Measurements from ENCODE around the gene LLGL2.

The LLGL2 gene

DNA sequence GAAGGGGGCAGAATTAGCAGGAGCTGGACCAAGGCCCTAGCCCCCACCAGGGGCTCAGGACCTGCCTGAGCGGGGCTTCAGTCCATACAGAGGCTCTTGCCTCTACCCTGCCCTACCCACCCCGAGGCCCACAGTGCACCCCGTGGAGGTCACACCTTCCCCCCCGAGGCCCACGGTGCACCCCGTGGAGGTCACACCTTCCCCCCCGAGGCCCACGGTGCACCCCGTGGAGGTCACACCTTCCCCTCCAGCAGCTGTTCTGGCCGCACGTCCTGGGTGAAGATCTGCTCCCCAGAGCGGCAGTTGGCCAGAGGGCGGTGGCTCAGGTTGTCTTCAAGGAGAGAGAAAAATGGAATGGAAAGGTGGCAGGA lies 21.5 kb upstream of the LLGL2 start:
- Histone ChIP-seq H3K4me1 (ENCODE audit: insufficient read depth, poor library complexity, severe bottlenecking) (peaks cover under 1% of the 10 kb centered on the region), H3K27me3 (ENCODE audit: insufficient read depth, poor library complexity, severe bottlenecking) (no peaks in the 10 kb centered on the region), H3K27ac (ENCODE audit: poor library complexity, severe bottlenecking) (no peak overlapping the region), H3K4me3 (ENCODE audit: severe bottlenecking) (no peak overlapping the region), H3K36me3 (ENCODE audit: low read depth) (peaks cover 34% of the 10 kb centered on the region), H3K9me3 (ENCODE audit: severe bottlenecking) (no peaks in the 10 kb centered on the region)
- TF ChIP-seq, protein P1, sequence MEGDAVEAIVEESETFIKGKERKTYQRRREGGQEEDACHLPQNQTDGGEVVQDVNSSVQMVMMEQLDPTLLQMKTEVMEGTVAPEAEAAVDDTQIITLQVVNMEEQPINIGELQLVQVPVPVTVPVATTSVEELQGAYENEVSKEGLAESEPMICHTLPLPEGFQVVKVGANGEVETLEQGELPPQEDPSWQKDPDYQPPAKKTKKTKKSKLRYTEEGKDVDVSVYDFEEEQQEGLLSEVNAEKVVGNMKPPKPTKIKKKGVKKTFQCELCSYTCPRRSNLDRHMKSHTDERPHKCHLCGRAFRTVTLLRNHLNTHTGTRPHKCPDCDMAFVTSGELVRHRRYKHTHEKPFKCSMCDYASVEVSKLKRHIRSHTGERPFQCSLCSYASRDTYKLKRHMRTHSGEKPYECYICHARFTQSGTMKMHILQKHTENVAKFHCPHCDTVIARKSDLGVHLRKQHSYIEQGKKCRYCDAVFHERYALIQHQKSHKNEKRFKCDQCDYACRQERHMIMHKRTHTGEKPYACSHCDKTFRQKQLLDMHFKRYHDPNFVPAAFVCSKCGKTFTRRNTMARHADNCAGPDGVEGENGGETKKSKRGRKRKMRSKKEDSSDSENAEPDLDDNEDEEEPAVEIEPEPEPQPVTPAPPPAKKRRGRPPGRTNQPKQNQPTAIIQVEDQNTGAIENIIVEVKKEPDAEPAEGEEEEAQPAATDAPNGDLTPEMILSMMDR (IDR thresholded peaks at IDR 0.05; ENCODE audit: poor library complexity, severe bottlenecking), result no peak
- ATAC-seq (ENCODE audit: low read depth), result no peak
- no peak for DNase-seq (ENCODE audit: low spot score)

DNA sequence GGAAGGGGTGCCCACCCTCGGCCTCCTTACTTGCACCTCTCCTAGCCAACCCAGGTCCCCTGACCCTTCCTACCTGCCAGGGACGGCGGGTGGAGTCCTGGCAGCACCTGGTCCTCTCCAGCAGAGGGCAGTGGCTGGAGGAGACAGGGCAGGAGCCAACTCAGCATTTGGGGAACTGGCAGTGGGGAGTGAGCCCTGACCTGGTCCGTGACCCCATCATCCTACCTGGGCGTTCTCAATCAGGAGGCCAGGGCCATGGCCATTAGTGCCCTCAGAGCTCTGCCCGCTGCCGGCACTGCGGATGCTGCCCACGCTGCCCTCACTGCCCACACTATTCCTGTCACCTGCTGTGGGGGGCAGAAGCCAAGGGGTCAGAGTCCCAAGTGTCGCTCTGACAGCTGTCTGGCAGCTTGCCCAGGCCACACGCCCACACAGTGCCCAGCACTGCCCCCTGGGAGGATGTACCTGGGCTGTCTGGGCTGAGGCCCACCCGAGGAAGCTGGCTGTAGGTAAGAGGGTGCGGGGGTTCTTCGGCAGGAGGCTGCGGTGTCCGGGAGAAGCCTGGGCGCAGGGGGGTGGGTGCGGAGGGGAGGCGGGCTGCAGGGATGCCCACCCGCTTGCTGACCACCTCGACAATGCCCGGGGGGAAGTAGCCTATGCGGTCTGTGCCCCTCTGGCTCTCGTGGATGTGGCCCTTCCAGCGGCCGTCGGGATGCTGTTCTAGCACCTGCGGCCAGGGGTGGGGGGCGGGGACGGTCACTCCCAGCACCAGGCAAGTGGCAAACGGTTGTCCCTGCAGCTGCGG lies 20.9 kb upstream of the LLGL2 start:
- ATAC-seq (ENCODE audit: low read depth), result peak; percentile 44; the same call in 2 of the 3 replicates
- TF ChIP-seq, protein P1 (IDR thresholded peaks at IDR 0.05; ENCODE audit: poor library complexity, severe bottlenecking), result peak; percentile 60
- DNase-seq (ENCODE audit: low spot score), result no peak

DNA sequence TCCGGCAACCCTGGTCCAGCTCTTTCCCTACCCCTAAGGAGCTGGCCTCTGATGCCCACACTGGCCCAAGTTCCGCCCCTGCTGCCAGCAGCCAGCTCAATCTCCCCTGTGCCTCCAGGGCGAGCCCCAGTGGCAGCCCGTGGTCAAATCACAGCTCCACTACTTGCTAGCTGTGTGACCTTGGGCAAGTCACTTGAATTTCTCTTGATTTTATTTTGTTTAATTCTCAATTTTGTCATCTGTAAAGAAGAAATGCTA lies 20.4 kb upstream of the LLGL2 start:
- Histone ChIP-seq H3K4me3 (ENCODE audit: severe bottlenecking) (no peak overlapping the region), H3K27ac (ENCODE audit: poor library complexity, severe bottlenecking) (no peak overlapping the region), H3K9me3 (ENCODE audit: severe bottlenecking) (no peaks in the 10 kb centered on the region), H3K4me1 (ENCODE audit: insufficient read depth, poor library complexity, severe bottlenecking) (peaks cover 3% of the 10 kb centered on the region), H3K27me3 (ENCODE audit: insufficient read depth, poor library complexity, severe bottlenecking) (no peaks in the 10 kb centered on the region), H3K36me3 (ENCODE audit: low read depth) (peaks cover 35% of the 10 kb centered on the region)
- ATAC-seq (ENCODE audit: low read depth), result no peak
- TF ChIP-seq, protein P1 (IDR thresholded peaks at IDR 0.05; ENCODE audit: poor library complexity, severe bottlenecking), result no peak
- DNase-seq (ENCODE audit: low spot score), result no peak

More for the DNA sequence above, 20.9 kb upstream of the LLGL2 start:
- peaks cover 3% of the 10 kb centered on the region for H3K4me1 ChIP-seq (ENCODE audit: insufficient read depth, poor library complexity, severe bottlenecking)
- no peaks in the 10 kb centered on the region for H3K9me3 ChIP-seq (ENCODE audit: severe bottlenecking)
- no peaks in the 10 kb centered on the region for H3K27me3 ChIP-seq (ENCODE audit: insufficient read depth, poor library complexity, severe bottlenecking)
- no peak overlapping the region for H3K27ac ChIP-seq (ENCODE audit: poor library complexity, severe bottlenecking)
- peaks cover 34% of the 10 kb centered on the region for H3K36me3 ChIP-seq (ENCODE audit: low read depth)
- no peak overlapping the region for H3K4me3 ChIP-seq (ENCODE audit: severe bottlenecking)

DNA sequence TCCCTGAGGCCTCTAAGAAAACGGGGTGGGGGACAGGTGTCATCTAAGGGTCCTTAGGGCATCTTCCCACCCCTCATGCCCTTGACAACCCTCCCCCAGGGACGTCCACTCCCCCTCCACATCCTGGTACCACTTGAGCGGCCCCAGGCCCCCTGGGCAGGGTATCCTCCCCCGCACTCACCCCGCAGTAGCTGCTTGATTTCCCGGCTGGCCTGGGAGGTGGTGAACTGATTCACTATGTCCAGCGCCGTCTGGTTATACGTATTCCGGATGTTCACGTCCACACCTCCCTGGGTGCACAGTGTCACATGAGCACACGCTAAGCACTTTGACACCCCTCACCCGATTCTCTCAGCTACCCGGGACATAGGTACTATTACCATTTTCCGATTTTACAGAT lies 19.9 kb upstream of the LLGL2 start:
- H3K27me3 ChIP-seq (ENCODE audit: insufficient read depth, poor library complexity, severe bottlenecking), result no peaks in the 10 kb centered on the region
- no peak overlapping the region for H3K27ac ChIP-seq (ENCODE audit: poor library complexity, severe bottlenecking)
- DNase-seq (ENCODE audit: low spot score) (no peak), ATAC-seq (ENCODE audit: low read depth) (no peak)
- H3K9me3 ChIP-seq (ENCODE audit: severe bottlenecking), result no peaks in the 10 kb centered on the region
- TF ChIP-seq, protein P1 (IDR thresholded peaks at IDR 0.05; ENCODE audit: poor library complexity, severe bottlenecking), result no peak
- H3K4me3 ChIP-seq (ENCODE audit: severe bottlenecking), result no peak overlapping the region
- peaks cover 35% of the 10 kb centered on the region for H3K36me3 ChIP-seq (ENCODE audit: low read depth)
- peaks cover 3% of the 10 kb centered on the region for H3K4me1 ChIP-seq (ENCODE audit: insufficient read depth, poor library complexity, severe bottlenecking)

DNA sequence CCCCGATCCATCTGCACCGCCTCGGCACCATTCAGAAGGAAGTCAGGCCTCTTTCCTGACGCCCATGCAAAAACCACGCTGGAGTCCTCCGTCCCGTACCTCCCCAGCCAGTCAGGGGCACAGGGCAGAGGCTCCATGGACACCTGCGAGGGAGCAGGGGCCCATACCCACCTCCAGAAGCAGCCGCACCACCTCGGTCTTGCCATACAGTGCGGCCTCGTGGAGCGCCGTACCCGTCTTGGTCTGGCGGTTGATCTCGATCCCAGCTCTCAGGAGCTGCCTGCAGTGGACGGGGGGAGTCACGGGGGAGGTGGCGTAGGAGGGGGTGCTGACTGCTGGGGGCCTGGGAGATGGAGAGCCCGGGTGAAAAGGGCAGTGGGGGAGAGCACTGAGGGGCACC lies 19.4 kb upstream of the LLGL2 start:
- no peak overlapping the region for H3K27ac ChIP-seq (ENCODE audit: poor library complexity, severe bottlenecking)
- H3K36me3 ChIP-seq (ENCODE audit: low read depth), result peaks cover 35% of the 10 kb centered on the region
- ATAC-seq (ENCODE audit: low read depth) (no peak), DNase-seq (ENCODE audit: low spot score) (no peak)
- no peak overlapping the region for H3K4me3 ChIP-seq (ENCODE audit: severe bottlenecking)
- no peaks in the 10 kb centered on the region for H3K27me3 ChIP-seq (ENCODE audit: insufficient read depth, poor library complexity, severe bottlenecking)
- H3K9me3 ChIP-seq (ENCODE audit: severe bottlenecking), result no peaks in the 10 kb centered on the region
- TF ChIP-seq, protein P1 (IDR thresholded peaks at IDR 0.05; ENCODE audit: poor library complexity, severe bottlenecking), result no peak
- H3K4me1 ChIP-seq (ENCODE audit: insufficient read depth, poor library complexity, severe bottlenecking), result peaks cover 3% of the 10 kb centered on the region

Data from RWPE2 (cell line).